ENCODE data around the gene APOBEC3F.

DNA sequence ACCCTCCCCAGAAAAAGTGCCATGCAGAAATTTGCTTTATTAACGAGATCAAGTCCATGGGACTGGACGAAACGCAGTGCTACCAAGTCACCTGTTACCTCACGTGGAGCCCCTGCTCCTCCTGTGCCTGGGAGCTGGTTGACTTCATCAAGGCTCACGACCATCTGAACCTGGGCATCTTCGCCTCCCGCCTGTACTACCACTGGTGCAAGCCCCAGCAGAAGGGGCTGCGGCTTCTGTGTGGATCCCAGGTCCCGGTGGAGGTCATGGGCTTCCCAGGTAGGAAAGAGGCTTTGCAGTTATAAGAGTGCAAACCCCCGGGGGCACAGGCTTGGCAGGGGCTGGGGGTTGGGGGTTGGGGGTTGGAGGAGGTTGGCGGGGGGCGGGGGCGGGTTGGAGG lies 60.6 kb downstream of the APOBEC3F start:
- TF ChIP-seq GATA2 (IDR thresholded peaks at IDR 0.05; ENCODE audit: low read depth, low read length) (no peak), GATA3 (IDR thresholded peaks at IDR 0.05; ENCODE audit: low read depth, low read length) (no peak)
